GM12874 (cell line): ENCODE measurements around the gene POLA2.

Experiments
- CTCF ChIP-seq: IDR thresholded peaks from 2 replicates; pipeline ENCODE4 v1.5.1; 2011; ENCODE audit warnings: low read depth, mild to moderate bottlenecking, control low read depth, low read length, moderate library complexity; ENCODE audit not compliant: insufficient read depth

Gene POLA2

GRCh38 chr11:65280646-65281045, 18.9 kb downstream of the POLA2 start:
- TF ChIP-seq CTCF, result no peak

GRCh38 chr11:65286686-65287085, 24.9 kb downstream of the POLA2 start:
- TF ChIP-seq CTCF, result no peak

- no peak for TF ChIP-seq CTCF
Observed at GRCh38 chr11:65287601-65288000, 25.8 kb downstream of the POLA2 start.

GRCh38 chr11:65288706-65289536, 27.2 kb downstream of the POLA2 start:
- no peak for TF ChIP-seq CTCF

GRCh38 chr11:65290448-65291165, 28.8 kb downstream of the POLA2 start:
- no peak for TF ChIP-seq CTCF

GRCh38 chr11:65291613-65292012, 29.9 kb downstream of the POLA2 start:
- no peak for TF ChIP-seq CTCF

GRCh38 chr11:65292890-65293289, 31.1 kb downstream of the POLA2 start:
- no peak for TF ChIP-seq CTCF
